Esophagus squamous epithelium (tissue), 5 donors: Measurements from ENCODE around the gene CRTAC1. TPM values are rescaled to one million over a fixed set of nuclear protein-coding genes. Genes with fewer than 3 reads are reported as not detected.

Experiments used
- DNase-seq: peaks from one replicate; lab custom pipeline; 2025; lab: John Stamatoyannopoulos, UW
- H3K27ac ChIP-seq, 4 donors: fragments of 200-600 bp; sonication (generic); one replicate each; pipeline ENCODE4 v1.5.1; 2016 to 2019; ENCODE audit warnings: mild to moderate bottlenecking in 1 of 4
- H3K27me3 ChIP-seq, 4 donors: fragments of 200-600 bp; sonication (generic); 1 replicate in 3 of 4; 2 replicates in 1 of 4; pipeline versions ENCODE4 v1.5.1 to v1.6.0; 2017 to 2021; ENCODE audit warnings: antibody characterized with exemption in 1 of 4
- H3K36me3 ChIP-seq, 3 donors: fragments of 200-600 bp; sonication (generic); one replicate each; pipeline ENCODE4 v1.5.1; 2016 to 2019
- H3K4me1 ChIP-seq, 3 donors: fragments of 200-600 bp; sonication (generic); one replicate each; pipeline ENCODE4 v1.5.1; 2017 to 2019
- H3K4me3 ChIP-seq, 4 donors: fragments of 200-600 bp; sonication (generic); 1 replicate in 3 of 4; 2 replicates in 1 of 4; pipeline ENCODE4 v1.5.1; 2016 to 2019; ENCODE audit warnings: mild to moderate bottlenecking in 2 of 4, moderate library complexity in 1 of 4
- H3K9me3 ChIP-seq, 3 donors: fragments of 200-600 bp; sonication (generic); one replicate each; pipeline ENCODE4 v1.5.1; 2016 to 2019
- CTCF ChIP-seq, 6 experiments: fragments of 450-650 bp in 4 of 6; fragments of 200-600 bp in 2 of 6; sonication (generic) in 2 of 6; IDR thresholded peaks; one replicate each; pipeline ENCODE4 v1.5.1; 2016 to 2019; ENCODE audit warnings: antibody characterized with exemption in 6 of 6, mild to moderate bottlenecking in 4 of 6, moderate library complexity in 4 of 6
- POLR2A ChIP-seq, 4 donors: fragments of 450-650 bp; IDR thresholded peaks; one replicate each; pipeline ENCODE4 v1.6.1; 2017; ENCODE audit warnings: antibody characterized with exemption in 4 of 4, mild to moderate bottlenecking in 4 of 4, moderate library complexity in 3 of 4
- WGBS, 2 donors: methylation state at CpG; one replicate each; pipeline ENCODE4 v1.1.5; 2018; 5-methylcytosine and 5-hydroxymethylcytosine counted together
- intact Hi-C: fragments of 100-400 bp; cut with DNase I; formaldehyde crosslinking; loops from one replicate; pipeline ENCODE4 v1.15.0; 2022
- total RNA-seq, 4 donors: library from RNA; depleted of rRNA; stranded (reverse); fragments of >200 nt; gene quantifications; one replicate each; pipeline ENCODE4 v1.1.0, GENCODE V29; 2016
- donor health status: DM: yes; HTN: yes; CAD: no.

The CRTAC1 gene
- total RNA-seq, 4 donors from 2014 or later: 0.22 to 10.7 (median 2.5) TPM

GRCh38 chr10:98029149-98030092 lies 1.0 kb downstream of the CRTAC1 start:
- no peaks in the 10 kb centered on the region for H3K36me3 ChIP-seq
- H3K27me3 ChIP-seq: peaks cover 6 to 98% (median 8%) of the 10 kb centered on the region in 4 donors
- H3K4me1 ChIP-seq: peaks cover 8 to 42% (median 20%) of the 10 kb centered on the region in 3 donors
- peak overlapping the region; percentile 27 to 61 (median 45) for H3K4me3 ChIP-seq
- intact Hi-C loops: no loop called here
- H3K27ac ChIP-seq: peak overlapping the region in 1 of 4 donors; percentile 28
- H3K9me3 ChIP-seq: no peaks in the 10 kb centered on the region
- DNase-seq: no peak
- TF ChIP-seq POLR2A (IDR thresholded peaks at IDR 0.05): no peak
- TF ChIP-seq CTCF (IDR thresholded peaks at IDR 0.05): no peak
- 8 to 22% methylated on average over 3 to 14 of the region's 44 CpGs for WGBS, 2 donors

GRCh38 chr10:98028168-98028770 lies 2.2 kb downstream of the CRTAC1 start:
- H3K36me3 ChIP-seq: no peaks in the 10 kb centered on the region
- H3K4me1 ChIP-seq: peaks cover 8 to 42% (median 20%) of the 10 kb centered on the region in 3 donors
- no peak overlapping the region for H3K27ac ChIP-seq
- TF ChIP-seq POLR2A (IDR thresholded peaks at IDR 0.05): no peak
- peak; percentile 66 to 76 (median 70) for TF ChIP-seq CTCF (IDR thresholded peaks at IDR 0.05)
- intact Hi-C loops: no loop called here
- H3K9me3 ChIP-seq: no peaks in the 10 kb centered on the region
- WGBS, 2 donors: 18 to 31% methylated on average over 11 of the region's 11 CpGs
- H3K27me3 ChIP-seq: peaks cover 6 to 98% (median 8%) of the 10 kb centered on the region in 4 donors
- H3K4me3 ChIP-seq: no peak overlapping the region
- no peak for DNase-seq

GRCh38 chr10:98023024-98023423 lies 7.4 kb downstream of the CRTAC1 start:
- Histone ChIP-seq H3K4me1 (no peaks in the 10 kb centered on the region), H3K27me3 (peaks cover 0 to 84% (median 0%) of the 10 kb centered on the region in 4 donors), H3K27ac (no peak overlapping the region), H3K9me3 (no peaks in the 10 kb centered on the region), H3K4me3 (no peak overlapping the region), H3K36me3 (no peaks in the 10 kb centered on the region)
- no peak for TF ChIP-seq POLR2A (IDR thresholded peaks at IDR 0.05)
- DNase-seq: no peak
- WGBS, 2 donors: 75 to 91% methylated on average over 3 to 4 of the region's 4 CpGs
- intact Hi-C loops: no loop called here

- no peak for DNase-seq
- Histone ChIP-seq H3K9me3 (no peaks in the 10 kb centered on the region), H3K36me3 (no peaks in the 10 kb centered on the region), H3K4me1 (no peaks in the 10 kb centered on the region), H3K4me3 (no peak overlapping the region), H3K27me3 (peaks cover 0 to 69% (median 0%) of the 10 kb centered on the region in 4 donors), H3K27ac (no peak overlapping the region)
- TF ChIP-seq CTCF (IDR thresholded peaks at IDR 0.05): no peak
- TF ChIP-seq POLR2A (IDR thresholded peaks at IDR 0.05): no peak
- intact Hi-C loops: no loop called here
- WGBS, 2 donors: 92 to 94% methylated on average over 1 of the region's 1 CpG
Observed at GRCh38 chr10:98020784-98021183, 9.6 kb downstream of the CRTAC1 start.

GRCh38 chr10:98020254-98020653 lies 10.2 kb downstream of the CRTAC1 start:
- Histone ChIP-seq H3K9me3 (no peaks in the 10 kb centered on the region), H3K4me3 (no peak overlapping the region), H3K4me1 (no peaks in the 10 kb centered on the region), H3K27me3 (peaks cover 0 to 69% (median 0%) of the 10 kb centered on the region in 4 donors), H3K27ac (no peak overlapping the region), H3K36me3 (no peaks in the 10 kb centered on the region)
- TF ChIP-seq CTCF (IDR thresholded peaks at IDR 0.05) (no peak), POLR2A (IDR thresholded peaks at IDR 0.05) (no peak)
- intact Hi-C loops: no loop called here
- no peak for DNase-seq
- 86 to 88% methylated on average over 3 of the region's 3 CpGs for WGBS, 2 donors
